Fibroblast of peridontal ligament (primary cell): ENCODE measurements around the gene SMCO2.
"Not testable (repeated sequence)": the region's sequence is repeated elsewhere in the genome, so short reads cannot be mapped to it uniquely, and the experiment has no call there.

Experiments
- DNase-seq: peaks from one replicate; pipeline ENCODE4 v3.0.0-alpha.2; 2010; ENCODE audit errors: extremely low read depth

Gene SMCO2

DNA sequence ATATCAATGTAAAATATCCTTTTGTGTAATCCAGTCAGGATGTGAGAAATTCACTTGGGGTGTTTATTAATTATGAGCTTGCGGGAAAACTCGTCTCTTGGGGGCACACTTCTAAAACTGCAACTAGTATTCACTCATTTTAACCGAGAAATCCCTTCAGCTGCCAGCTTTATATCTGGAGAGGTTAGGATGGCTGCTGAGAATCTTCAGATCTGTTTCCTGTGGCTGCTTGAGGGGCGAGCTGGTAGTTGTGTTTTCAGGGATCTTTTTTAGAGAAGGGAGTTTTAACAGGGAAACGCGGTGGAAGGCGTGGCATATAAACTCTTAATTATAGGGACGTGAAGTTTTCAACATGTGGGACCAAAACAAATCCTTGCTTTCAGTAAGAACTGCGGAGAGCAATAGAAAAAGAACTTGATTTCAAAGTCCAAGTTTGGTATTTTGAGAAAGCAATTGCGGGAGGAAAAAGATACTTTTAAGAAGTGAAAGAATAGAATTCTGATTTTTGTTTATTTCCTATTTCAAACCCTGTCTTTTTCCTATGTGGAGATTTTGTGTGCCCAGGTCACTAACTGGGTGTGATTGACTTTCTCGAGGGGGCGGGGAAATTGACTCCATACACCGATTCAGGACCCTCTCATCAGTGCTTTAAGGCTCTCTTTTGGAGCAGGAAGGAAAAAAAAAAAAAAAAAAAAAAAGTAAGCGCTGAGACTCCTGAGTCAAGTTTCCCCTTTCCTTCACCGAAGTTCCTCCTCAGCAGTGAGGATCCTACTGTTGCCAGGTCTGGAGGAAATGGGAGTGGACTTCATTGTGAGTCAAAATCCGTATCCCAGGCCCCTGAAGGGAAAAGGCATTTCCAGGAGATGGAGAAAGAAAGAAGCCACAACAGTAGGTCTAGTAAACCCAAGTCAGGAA is 78.6 kb downstream of the SMCO2 start:
- DNase-seq, result peak; percentile 71

DNA sequence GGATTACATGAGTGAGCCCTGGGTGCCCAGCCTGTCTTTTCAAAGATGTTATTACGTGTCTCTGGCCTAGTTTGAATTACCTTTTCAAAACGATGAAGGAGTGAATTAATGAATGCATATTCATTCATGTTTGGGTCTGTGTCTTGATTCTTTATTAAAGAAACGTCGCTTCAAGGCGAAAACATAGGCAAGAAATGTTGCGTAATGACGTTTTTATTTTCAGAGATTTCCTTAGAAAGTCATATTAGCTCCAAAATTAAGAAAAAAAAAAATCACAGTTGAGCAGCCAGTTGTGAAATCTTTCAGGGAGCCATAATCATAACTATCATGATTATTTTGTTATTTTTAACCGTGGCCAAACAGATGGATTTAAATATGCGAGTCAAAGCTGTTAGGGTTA is 81.0 kb downstream of the SMCO2 start:
- no peak for DNase-seq

DNA sequence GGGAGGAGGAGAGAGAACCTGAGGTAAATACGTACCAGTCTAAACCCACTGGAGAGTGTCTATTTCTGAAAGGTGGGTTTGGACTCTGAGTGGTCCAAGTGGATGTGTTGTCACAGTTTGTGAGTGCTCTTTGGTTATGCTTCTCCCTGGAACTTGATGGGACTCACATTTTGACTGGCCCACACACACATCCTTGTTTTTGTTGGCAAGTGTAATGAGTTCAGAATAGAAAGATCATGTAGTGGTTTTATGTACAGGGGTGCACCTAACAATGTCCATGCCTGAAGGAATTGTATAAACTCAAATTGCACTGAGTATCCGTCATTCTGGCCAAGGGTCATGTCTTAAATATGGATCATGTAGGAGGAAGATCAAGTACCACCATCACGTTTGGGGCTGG is 82.3 kb downstream of the SMCO2 start:
- no peak for DNase-seq

DNA sequence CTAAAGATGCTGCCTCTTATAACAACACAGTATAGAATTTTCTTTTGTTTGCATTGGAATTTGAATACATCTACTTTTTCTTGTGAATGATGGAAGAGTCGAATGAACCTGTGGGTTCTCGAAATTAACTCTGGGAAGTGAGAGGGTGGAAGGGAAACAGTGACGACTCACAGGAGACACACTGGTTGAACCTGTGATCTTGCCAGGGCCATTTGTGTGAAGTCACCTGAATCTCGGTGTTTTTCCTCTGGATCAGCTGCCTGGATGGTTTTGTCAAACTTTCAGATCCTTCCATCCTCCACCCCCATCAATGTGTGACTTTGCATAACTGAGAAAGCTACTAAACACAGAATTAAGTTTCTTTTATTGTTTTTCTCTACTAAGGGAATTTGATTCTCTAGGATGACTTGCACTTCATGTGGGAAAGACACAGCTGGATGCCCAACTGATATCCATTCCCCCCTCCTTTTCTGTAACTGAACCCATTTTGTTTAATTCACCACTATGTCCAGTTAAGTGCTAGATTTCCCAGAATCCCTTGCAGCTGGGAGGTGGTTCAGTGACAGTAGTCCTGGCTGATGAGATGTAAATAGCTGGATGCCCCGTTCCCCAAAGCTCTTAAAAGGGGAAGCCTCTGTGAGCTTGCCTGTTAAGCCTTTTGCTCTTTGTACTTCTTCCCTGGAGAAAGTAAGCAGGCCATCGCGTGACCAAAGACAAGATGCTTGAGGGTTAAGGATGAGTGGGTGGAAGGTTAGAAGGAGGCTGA is 83.8 kb downstream of the SMCO2 start:
- DNase-seq, result peak; percentile 33

DNA sequence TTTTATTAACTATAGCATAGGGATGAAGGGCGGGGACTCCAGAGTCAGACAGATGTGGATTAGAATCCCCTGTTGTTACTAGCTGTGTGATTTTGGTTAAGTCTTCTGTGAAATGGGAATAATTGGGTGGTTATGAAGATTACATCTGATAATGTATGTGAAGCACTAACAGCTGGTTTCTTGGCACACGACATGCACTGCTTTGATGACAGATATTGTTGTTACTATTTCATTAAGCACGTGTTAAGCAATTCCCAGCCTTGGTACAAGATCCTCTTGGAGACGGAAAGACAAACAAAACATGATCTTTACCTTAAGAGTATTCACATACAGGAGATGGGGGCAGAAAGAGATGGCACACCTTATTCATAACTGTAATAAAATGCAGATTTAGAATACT is 85.4 kb downstream of the SMCO2 start:
- DNase-seq, result no peak

DNA sequence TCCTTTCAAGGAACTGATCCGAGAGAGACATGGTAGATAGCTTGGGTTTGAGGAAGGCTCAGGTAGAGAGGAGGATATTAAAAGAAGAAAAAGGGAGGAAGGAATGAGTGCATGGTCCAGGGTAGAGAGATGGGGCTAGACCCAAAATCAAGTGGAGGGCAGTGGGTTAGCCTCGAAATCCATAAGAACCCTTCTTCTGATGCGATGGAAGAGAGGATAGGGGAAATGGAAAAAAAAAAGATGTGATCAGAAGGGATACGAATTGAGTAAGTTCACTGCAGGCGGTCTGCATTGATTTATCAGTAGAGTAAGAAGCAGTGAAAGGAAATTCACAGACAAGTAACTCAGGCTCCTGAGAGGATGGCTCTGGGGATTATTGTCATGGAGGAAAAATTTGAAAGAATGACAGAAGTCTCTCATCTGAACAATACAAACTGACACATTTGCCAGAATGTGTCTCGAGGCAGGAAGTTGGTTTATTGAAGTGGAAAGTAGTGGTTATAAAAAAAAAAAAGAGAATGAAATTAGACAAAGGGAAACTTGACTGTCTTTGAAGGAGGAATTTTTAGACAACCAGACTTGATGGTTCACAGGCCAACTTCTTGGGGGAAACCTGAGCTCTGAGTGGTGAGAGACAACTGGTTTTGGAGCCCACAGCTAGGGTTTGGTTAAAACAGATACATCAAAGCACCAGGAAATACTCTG is 87.7 kb downstream of the SMCO2 start:
- no peak for DNase-seq

DNA sequence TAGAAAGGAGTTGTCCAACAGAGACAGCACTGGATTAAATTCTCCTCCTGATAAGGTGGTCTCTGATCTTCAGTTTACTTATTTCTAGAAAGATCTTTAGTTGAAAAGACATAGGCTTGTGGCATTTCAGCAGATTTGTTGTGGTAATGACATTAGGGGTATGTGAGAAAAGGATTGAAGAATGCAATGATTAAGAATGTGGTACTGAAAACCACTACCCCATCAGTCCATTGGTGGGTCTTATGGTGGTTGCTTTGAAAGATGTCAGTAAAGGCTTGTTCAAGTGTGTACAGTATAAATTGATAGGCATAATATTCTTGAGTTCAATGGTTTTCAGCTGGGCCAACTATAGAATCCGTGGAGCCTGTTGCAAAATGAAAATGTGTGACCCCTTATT is 88.2 kb downstream of the SMCO2 start:
- no peak for DNase-seq

DNA sequence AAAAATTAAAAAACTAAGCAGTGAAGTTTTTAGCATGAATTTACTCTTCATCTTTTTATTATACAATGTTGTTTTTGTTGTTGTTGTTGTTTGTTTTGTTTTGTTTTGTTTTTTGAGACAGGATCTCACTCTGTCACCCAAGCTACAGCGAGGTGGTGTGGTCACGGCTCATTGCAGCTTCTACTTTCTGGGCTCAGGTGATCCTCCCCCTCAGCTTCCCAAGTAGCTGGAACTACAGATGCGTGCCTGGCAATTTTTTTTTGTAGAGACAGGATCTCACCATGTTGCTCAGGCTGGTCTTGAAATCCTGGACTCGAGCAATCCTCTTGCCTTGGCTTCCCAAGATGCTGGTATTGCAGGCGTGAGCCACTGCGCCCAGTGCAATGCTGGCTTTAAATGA is 88.8 kb downstream of the SMCO2 start:
- no peak for DNase-seq

DNA sequence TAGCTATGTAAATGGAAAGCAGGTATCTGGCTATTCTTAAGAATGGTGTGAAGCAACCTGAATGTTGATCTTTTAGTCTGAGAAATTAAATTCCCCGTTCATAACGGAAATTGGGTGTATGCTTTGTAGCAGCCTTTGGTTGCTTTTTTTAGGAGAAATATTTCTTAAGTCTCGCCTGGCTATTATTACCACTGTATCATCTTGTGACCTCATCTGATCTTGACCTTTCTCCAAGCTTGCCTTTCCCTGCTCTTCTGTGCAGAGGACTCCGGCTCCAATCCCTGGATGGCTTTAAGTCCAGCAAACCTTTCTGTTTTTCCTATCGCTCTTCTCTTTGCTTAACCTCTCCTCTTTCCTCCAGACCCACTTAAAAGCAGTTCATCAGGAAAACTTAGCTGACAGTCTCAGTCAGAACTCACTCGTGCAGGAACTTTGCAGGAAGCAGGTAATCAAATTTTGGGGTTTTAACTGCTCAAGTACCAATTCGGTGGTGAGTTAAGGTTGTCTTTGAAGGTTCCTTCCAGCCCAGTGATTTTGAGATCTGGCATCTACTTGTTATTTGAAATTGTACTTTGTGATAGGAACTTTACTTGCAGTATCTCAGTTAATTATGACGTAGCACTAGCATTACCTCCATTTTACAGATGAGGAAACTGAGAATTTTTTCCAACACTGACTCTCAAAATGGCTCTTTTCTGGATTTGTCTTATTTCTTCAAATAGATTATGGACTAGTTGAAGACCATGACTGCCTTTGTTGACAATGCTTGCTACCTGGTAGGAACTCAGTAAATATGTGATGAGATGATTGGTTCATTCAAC is 91.5 kb downstream of the SMCO2 start:
- DNase-seq, result no peak

DNA sequence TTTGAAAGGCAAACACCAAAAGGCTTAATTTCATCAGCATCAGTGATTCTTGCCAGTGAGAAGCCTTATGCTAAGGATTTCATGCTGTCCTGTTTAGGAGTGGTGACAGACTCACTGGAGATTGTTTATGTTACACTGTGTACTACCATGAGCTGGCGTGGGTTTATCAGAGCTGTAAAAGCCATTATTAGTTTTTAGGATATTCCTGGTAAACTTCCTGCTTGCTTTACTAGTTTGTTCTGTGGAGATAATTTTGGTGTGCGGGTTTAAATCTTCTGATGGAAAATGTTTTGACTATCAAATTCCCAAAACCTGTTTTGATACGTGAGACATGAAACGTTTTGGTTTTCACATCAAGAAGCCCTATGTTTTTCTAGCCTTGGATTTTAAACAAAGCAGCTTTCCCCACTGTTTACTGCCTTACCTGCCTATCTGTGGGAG is 92.7 kb downstream of the SMCO2 start:
- peak; percentile 43 for DNase-seq

DNA sequence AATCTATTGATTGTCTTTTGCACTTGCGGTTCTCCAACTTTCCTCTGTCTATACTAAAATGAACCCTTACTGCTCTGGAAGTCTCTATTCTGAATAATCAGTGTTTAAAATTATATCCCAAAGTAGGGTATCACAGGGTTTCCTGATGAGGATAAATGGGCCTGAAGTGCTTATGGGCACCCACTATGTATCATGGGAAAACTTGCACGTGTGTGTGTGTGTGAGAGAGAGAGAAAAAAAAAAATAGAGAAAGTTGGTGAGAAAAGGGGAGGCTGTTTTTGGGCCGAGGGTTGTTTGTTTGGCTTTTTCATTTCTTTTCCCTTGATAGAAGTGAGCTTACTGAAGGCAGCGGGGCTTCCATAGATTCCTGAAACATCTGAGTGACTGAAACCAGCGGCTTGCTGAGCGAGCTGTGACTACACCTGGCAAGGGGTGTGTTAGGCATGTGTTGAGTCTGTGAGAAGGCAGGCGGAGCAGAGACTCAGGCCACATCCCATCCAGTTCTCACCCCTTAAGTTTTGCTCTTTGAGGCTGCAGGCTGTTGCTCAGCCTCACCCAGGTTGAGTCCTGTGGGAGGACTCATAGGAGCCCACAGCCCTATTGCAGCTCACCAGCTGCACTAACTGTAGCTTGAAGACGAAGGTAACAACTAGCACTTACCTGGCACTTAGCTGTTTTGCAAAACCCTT is 94.6 kb downstream of the SMCO2 start:
- DNase-seq, result no peak

DNA sequence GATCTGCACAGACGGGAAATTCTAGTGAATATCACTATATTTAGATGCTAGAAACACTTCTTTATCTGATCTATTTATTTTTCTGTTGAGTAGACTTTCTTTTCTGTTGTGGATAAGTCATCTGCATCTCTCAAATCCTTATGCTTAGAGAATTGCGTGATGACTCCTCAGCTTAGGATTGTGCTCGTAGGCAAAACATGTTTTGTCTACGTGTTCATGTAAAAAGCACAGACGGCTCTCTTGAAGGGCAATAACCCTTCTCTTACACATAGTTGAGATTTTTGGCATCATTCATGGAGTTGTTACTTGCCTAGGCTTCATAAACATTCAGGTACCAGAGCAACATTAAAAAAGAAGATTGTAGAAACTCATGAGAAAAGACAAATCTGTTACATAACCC is 96.1 kb downstream of the SMCO2 start:
- DNase-seq, result peak; percentile 93

DNA sequence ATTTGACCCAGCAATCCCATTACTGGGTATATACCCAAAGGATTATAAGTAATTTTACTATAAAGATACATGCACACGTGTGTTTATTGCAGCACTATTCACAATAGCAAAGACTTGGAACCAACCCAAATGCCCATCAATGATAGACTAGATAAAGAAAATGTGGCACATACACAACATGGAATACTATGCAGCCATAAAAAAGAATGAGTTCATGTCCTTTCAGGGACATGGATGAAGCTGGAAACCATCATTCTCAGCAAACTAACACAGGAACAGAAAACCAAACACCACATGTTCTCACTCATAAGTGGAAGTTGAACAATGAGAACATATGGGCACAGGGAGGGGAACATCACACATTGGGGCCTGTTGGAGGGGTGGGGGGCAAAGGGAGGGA is 98.3 kb downstream of the SMCO2 start:
- not testable (repeated sequence) for DNase-seq

DNA sequence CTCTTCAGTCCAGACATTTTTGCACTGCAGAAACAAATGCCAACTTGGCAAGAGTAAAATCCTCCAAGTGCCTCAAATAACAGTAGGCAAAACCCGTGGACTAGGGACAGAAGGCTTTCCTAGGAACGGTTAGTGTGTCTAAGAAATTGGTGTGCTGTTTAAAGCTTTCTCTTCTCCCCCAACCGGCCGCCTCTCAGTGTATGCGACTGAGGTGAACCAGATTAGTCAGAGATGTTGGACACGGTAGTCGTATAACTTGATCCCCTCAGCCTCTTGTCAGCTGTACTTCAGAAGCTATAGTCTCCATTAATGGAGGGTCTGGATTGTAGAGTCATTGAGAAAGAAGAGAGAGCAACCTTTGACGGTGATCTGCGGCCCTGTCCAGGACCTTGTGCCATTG is 99.1 kb downstream of the SMCO2 start:
- DNase-seq, result no peak

DNA sequence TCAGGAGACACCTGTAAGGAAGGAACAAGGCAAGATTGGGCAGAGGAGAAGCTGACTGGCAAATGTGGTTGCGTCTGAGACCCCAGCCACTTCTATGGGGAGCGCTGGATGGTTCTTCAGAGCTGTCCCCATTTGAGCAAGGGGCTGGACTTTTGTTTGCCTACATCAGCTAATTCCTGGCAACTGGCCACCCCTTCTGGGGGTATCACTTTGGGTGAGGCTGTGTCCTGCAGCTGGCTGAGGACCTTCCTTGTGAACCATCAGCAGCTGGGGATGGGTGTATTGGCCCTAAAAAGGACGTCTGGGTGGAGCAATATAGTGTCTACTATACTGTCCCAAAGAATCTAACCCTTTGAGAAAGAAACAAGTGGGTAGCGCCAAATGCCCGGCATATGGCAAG is 101.1 kb downstream of the SMCO2 start:
- DNase-seq, result no peak

DNA sequence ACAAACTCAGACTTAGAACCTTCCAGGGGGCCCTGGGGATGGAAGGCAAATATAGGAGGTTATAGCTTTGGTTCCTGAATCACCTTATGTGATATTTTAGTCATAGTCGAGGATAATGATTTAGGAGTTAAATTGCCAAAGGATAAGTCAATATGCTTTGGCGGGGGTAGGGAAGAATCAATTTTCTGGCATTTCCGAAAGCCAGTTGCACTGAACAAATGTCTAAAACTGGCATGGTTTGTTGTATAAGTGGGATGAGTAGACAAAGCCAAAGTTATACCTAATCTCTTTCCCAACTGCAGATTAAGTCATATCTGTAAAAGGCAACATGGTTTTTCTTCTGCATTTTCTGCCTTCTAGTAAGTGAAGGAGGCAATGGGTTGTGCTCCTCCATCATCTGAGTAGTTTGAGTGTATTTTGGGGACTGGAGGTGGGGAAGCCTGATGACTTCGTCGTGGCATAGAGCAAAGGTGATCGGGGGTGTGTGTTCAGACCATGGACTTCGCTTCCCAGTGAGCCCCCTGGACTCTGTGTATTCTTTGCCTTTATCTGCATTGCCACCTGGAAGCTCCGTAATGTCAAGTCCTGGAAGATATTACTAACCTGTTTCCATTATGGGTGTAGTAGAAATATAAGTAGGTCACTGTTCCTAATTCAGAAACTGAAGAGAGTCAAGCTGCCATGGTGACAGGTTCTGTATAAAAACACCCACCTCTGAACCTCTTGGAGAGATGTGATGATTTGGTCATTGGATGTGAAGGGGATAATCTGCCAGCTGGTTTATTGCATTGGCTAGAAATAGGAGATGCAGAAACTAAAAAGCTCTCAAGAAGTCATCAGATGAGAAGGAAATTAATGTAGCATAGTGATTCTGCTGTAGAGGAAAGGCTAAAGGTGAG is 102.0 kb downstream of the SMCO2 start:
- DNase-seq, result no peak

DNA sequence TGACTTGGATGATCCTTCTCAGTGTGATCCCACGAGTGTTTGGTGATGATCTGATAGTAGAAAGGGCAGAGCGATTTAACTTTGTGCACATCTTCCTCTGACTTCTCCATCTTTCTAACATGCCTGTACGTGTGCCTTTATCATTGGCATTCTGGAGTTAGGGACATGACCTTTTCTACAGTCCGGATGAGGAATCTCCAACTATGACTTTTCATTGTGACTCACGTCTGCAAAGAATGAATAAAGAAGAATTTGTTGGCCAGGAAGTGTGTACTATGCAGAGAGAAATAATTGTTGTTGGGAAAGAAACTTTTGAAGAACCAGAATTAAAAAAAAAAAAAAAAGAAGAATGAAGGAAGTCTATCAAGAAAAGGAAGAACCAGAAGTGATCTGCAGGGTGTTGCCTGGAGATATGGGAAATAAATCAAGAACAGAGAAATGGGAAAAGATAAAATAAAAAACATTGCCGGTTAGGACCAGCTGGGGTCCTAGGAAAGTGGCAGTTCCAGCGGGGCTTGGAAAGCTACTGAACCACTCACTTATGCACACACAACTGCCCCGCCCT is 102.8 kb downstream of the SMCO2 start:
- peak; percentile 85 for DNase-seq

DNA sequence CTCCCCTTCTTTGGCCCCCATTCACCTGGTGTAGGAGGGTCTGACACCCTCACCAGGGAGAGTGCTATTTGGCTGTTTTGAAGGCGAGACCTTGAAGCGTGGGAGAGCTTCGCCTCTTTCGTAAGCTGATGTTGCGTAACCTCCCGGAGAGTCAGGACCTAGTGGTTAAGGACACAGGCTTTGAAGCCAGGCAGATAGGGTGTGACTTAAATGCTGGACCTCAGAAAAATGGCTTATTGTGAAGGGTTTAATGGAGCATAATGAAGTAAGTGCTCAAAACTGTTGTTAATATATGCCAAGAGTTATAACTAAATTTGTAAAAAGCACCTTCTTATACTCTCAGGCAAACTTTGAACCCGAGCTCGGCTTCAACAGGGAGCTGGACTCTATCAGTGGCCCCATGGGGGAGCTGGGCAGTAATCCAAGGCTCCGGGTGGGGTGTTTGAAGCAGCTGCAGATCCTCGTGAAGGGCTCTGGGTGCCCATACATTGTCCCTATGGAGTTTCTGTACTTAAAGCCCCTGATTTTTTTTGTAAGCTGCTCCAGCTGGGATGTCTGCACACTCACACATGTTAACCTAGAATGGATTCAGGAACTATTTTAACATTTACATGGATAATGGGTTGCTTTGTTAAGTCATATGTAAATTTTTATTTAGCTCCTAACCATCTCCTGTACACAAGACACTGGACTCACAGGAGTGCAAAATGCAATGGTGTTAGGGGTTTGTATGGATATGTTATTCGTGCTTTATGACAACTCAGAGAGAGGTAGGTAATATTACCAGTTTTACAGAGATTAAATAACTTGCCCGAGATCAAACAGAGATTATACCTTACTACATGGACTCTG is 103.5 kb downstream of the SMCO2 start:
- DNase-seq, result peak; percentile 97

DNA sequence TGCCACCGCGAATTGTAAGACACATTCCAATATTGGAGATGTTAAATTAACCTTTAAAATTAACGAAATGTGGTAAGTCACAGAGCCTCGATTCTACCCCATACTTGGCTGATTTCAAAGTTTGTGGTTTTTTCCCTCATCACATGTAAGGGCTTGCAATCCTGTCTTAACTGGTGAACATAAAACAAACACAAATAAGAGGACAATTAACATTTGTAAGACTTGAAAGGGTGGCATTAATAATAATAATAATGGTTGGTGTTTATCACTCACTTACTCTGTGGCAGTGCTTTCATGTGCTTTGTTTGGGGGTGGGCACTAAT is 104.1 kb downstream of the SMCO2 start:
- peak; percentile 31 for DNase-seq
